GM11168 (cell line): ENCODE measurements around the gene SLC16A8.
"Not testable (repeated sequence)": the region's sequence is repeated elsewhere in the genome, so short reads cannot be mapped to it uniquely, and the experiment has no call there.

Experiments used
- in situ Hi-C: fragments of 300-500 bp; cut with MboI; formaldehyde crosslinking; loops from one replicate; pipeline ENCODE4 v1.12.0; 2022; ENCODE audit warnings: low sequenced_read_pairs; ENCODE audit not compliant: unreplicated experiment

The SLC16A8 gene

DNA sequence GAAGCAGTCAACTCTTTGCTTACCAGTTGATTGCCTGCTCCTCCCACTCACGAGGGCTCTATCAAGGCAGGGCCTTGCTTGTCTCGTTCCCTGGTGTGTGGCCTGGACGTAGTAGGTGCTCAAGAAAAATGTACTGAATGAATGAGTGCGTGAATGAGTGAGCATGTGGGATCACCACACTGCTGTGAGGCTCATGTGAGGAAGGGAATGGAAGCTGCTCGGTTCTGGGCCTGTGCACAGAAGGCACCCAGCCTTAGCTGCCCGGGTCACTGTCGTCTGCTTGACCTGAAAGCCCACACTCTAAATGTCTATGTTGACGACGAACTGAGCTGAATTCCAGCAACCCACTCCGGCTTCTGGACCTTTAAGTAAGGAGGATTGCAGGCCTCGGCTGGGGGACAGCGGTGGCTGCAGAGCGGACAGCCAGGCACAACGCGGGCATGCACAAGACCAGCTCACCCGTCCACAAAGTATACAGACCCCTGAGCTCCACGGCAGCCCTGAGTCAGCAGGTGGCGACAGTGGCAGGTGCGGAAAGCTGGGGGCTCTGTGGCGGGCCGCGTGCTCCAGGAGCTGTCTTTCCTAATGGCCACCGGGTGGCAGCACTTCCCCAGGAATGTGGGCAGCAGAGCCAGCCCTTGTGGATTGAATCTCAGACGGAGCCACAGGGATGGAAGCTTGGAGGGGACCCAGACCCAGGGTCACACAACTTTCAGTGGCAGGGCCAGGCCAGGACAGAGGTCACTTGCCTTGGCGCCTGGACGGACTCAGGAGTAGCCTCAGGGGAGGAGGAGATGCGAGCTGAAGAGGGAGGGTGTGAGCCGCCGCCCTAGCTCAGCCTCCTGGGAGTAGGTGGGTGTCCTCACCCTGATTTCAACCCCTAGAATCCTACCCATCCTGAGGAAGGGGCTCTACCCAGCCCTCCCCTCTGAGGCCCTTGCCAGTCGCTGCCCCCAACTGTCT, 31.8 kb downstream of the SLC16A8 start:
- in situ Hi-C loops = loop anchor here (25.0 kb wide), 1 partner anchor 510 kb away; the partner anchor contains the start of gene DMC1

DNA sequence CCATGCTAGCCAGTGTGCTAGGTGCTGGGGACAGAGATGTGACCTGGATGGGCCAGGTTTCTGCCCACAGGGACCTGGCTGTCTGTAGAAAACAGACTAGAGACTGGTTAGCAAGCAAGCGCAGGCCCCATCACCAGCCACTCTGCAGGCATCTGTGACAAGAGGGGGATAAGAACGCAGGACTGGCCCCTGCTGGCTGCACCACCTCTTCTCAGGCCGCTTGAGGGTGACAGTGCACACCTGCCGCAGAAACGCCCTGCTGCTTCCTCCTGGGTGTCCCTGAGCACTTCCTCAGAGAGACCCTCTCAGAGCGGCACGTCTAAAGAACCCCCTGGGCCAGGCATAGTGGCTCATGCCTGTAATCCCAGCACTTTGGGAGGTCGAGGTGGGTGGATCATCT, 32.7 kb downstream of the SLC16A8 start:
- in situ Hi-C loops = loop anchor here (25.0 kb wide), 1 partner anchor 511 kb away; the partner anchor contains the start of gene DMC1

DNA sequence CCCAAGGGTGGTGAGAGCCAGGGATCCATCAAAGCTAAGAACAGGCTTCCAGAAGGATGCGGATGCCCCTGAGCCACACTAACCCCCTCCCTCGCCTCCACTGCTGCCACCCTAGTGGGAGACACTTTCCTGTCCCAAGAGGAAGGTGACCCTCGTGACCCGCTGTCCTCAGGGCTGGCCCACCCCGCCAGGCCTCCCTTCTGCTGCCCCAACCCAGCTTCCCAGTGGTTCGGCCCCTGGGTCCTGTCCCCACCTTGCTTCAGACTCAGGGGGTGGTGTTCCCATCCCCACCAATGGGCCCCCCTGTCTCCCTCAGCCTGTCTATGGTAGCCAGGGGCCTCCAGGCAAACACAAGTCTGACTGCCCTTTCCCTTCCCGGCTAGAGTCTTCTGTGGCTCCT, 33.3 kb downstream of the SLC16A8 start:
- in situ Hi-C loops = loop anchor here (25.0 kb wide), 1 partner anchor 512 kb away; the partner anchor contains the start of gene DMC1

DNA sequence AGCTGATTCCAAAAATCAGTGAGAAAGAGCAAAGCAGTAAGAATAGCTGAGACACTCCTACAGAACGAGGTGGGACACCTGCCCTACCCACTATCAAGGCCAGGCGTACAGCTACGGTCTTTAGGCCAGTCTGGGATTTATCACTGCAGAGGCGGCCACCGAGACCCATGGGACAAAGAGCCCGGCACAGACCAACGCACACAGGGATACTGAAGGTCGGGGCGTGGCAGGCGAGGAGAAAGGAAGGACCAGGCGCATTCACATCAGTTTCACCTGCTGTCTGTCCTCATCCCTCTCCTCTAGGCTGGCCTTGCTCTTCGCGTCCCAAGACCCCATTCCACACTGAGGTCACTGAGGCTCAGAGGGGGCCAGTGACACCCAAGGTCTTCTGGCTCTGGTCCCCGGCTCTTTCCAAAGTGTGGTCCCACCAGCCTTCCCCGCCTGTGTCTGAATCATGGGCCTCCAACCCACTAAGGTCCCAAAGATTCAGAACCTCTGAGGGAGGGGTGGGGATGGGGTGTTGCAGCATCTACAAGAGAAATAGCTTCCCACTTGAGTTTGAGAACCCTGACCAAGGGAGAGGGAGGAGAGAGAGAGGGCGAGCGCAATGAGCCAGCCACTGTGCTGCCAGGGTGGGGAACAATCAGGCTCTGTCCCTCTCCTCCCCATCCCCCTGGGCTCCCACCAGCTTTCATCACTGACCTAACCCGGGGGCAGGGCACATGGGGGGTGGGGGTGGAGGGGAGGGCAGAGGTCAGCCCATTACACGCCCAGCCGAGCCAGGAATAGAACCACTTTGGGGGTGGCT, 34.0 kb downstream of the SLC16A8 start:
- in situ Hi-C loops = loop anchor here (25.0 kb wide), 1 partner anchor 512 kb away; the partner anchor contains the start of gene DMC1

DNA sequence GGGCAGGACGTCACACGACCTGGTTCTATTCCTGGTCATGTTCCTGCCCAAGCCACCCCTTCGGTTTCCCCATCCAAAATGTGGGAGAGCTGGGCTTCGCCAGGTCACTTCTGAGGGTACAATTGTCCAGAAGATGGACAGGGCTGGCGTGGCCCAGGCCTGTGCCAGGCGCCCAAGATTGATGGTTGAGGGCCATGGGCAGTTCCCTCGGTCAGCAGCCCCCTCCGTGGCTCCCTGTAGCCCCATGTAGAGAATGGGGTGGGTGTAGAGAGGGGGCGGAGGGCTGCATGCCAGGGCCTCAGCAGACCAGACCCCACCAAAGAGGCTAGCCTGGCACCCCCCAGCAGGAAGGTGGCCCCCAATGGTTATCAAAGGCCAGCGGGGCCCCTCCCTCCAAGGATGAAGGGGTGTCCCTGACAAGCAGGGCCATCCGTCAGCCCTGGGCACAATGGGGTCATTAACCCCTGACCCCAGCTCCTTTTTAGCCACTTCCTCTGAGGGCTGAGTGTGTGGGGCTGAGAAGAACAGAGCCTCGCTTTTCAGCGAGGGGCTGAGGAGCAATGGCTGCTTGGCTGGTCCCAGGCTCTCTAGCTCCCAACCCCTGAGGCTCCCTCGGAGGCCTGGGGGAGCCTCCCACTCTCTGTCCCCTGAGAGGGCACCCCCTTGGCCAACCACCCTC, 37.8 kb downstream of the SLC16A8 start:
- in situ Hi-C loops = no loop called here

DNA sequence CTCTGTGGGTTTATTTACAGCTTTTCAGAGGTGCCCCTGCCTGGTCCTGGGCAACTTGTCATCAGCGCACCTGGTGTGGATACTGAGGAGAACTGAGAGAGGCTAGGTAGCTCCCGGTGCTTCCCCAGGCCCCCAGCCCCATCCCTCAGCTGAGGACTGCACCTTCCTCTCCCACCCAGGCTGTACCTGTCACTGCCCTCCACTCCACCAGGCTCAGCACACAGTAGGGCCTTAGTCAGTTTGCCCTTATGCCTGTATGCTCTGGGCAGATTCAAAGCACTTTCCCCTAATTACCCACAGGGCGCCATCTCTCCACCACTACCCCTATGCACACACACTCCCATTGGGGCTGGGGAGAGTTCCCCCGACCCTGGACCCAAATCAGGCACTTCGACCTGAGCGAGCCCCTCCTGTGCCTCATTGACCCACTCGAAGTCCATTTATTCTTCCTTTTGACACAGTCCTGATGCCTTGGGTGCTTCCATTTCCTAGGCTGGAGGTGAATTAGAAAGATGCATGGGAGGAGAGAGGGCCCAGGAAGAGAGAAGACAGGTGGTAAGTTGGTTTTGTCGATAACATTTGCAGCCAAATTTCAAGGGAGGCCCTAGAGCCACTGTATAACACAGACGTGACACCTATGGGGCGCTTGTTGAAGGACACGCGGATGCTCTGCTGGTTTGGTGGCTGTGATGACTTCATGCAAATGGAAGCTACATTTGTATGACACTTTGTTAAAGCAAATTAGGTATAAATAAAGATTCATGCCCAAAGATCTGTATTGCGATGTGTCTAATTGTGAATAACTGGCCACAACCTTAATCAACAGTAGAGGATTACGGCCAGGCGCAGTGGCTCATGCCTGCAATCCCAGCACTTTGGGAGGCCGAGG, 40.6 kb downstream of the SLC16A8 start:
- in situ Hi-C loops = no loop called here

DNA sequence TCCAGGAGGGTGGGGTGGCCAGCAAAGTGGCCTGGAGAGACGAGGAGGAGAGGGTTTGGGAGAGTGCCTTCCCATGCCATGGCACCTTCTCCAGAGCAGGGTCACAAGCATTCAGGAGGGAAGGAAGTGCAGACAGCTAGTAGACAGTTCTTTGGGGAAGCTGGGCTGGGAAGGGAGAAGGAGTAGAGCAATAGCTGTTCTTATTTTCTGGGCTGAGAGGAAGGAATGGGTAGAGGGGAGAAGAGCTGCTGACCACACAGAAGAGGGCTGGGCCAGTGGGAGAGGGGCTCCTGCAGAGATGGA, 41.5 kb downstream of the SLC16A8 start:
- in situ Hi-C loops = no loop called here

DNA sequence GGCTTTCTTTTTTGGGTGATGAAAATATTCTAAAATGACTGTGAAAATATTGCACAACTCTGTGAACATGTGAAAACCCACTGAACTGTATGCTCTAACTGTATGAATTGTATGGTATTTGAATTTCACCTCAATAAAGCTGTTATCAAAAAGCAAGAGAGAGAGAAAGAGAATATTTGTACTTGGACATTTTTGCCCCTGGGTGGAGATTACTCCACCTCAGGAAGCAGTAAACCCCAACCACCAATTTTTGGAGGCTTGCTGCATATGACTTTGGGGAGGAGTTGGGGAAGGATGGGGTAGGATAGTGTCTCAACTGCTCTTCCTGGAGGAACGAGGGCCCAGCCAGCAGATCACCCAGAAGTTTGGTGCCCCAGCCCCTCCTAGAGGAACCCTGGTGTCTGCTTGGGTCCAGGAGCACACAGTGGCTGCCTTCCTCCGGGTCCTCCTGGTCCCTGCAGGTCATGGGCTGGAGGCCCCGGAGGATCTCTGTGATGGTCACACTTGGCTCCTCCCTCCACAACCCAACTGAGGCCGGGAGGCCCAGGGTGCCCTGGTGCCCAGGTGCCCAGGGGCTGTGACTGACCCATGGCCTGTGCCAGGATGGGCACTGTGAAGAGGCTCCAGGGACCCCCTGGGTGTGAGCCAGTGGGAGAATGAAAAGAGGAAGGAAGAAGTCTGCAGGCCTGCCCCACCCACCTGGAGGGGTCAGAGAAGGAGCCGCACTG, 42.1 kb downstream of the SLC16A8 start:
- in situ Hi-C loops = no loop called here

DNA sequence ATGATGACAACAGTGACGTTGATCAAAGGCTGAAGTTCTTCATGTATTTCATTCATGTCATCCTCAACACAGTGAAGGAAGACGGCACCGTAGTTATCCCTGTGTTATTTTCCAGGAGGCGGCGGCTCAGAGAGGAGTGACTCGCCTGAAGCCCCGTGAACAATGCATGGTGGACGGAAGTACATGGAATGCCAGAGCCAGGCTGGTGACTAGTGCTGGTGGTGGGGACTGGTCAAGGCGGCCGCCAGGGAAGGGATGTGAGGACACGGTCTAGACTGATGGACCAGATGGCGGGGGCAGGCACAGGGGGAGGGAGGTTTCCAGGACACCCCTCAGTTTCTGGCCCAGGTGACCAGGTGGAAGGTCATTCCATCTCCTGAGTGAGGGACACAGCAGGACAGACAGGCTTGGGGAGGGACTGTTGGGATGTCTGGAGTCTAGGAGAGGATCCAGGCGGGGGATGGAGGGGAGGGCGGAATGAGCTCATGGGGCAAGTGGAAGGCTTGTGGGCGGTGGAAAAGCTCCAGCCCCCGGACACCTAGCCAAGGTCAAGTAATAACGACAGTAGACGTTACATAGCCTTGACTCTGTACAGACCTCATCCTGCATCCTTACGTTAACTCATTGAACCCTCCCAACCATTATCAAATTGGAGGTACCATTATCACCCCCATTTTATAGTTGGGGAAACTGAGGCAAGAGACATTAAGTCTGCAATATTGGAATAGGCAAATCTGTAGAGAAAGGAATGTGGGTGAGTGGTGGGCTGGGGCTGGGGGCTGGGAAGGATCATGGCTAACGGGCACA, 42.8 kb downstream of the SLC16A8 start:
- in situ Hi-C loops = no loop called here

DNA sequence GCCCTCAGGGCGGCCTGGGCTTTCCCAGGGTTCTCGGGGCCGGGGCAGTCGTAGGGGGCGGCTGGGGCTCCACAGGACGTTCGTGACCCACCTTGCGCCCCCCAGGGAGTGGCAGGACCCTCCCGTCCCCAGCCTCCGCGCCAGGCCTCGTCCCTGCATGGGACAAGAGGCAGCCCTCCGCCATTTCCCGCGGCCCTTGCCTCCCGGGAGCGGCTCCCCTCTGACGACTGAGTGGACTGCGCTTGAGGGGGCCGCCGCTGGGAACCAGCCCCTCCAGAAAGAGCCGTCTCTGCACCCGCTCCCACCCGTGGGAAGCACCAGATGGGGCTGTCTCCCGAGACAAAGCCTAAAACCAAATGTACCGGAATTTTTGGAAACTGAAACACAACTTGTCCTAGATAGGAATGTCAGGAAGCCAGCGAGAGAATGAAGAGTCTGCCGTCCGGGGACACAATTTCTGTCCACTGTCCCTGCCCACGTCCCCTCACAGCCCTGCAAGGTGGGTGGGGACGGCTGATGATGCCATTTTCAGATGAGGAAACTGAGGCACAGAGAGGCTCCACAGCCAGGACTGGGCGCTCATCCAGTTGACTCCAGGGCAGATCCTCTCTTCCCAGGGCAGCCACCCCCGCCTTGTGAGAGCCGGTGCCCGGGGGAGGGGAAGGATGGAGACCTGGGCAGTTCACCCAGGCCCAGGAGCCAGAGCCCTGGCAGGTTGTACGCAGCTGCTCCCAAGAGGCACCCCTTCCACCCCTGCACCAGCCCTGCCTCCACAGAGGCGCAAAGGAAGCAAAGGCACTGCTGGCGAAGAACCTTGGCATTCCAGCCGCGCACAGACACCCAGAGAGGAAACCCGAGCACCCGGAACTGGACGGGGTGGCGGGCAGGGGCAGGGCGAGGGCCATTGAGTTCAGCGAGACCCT, 44.8 kb downstream of the SLC16A8 start:
- in situ Hi-C loops = no loop called here

DNA sequence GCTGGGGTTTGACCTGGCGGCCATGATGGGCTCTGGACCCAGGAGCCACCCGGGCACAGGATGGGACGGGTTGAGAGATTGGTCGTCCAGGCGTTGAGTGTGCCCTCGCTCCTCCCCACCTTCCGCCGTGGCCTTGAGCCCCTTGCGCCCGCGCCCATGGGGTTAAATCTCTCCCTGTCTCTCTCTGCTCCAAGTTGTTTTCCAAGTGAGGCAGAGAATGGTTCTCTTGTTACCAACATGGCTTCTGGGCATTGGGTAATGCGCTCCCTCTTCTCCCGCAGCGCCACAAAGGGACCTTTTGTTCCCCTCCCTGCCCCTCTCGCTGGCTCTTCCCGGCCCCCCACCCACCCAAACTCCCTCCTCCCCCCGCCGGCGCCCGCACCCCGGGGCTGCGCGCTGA, 45.6 kb downstream of the SLC16A8 start:
- in situ Hi-C loops = no loop called here

DNA sequence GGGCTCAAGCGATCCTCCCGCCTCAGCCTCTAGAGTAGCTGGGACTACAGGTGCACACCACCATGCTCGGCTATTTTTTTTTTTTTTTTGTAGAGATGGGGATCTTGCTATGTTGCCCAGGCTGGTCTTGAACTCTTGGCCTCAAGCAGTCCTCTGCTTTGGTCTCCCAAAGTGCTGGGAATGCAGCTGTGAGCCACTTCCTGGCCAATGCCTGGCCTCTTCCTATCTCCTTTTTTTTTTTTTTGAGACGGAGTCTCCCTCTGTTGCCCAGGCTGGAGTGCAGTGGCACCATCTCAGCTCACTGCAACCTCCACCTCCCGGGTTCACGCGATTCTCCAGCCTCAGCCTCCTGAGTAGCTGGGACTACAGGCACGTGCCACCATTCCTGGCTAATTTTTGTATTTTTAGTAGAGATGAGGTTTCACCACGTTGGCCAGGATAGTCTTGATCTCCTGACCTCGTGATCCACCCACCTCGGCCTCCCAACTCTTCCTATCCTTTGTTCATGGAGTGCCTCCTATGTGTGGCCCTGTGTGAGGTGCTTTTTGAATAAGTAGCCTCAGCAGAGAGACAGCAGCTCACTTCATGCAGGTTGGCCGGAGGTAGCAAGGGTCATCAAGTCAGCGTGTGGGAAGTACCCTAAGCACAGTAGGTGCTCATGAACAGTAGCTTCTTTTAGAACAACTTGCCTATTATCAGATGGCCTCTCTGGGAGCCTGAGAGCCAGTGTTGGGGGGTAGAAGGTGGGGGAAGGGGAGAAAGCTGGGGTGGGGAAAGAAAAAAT, 46.4 kb downstream of the SLC16A8 start:
- in situ Hi-C loops = not testable (repeated sequence)

DNA sequence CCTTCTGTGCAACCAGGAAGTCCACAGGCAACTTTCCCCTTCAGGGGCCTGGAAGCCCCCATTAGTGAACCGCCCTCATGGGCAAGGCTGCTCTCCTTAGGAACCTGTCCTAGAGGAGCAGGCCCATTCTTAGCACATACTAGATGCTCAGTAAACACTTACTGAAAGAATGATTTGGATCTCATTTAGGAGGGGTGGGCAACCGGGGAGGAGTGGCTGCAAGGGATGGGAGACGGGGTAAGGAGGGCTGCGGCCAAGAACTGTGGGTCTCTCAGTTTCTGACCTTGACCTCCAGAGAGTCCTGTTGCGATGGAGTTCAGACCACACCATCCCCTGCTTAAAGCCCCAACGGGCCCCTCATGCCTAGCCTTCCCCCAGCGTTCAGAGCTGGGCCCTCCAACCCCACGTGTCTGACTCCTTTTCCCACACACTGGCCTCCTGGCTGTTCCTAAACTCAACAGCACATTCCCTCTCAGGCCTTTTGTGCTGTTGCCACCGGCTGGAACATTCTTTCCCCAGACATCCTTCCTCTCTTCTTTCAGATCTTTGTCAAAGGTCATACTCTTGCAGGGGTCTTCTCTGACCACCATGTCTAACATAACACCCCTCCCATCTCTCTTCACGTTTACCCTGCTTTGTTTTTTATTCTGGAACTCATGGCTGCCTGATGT, 47.5 kb downstream of the SLC16A8 start:
- in situ Hi-C loops = no loop called here

DNA sequence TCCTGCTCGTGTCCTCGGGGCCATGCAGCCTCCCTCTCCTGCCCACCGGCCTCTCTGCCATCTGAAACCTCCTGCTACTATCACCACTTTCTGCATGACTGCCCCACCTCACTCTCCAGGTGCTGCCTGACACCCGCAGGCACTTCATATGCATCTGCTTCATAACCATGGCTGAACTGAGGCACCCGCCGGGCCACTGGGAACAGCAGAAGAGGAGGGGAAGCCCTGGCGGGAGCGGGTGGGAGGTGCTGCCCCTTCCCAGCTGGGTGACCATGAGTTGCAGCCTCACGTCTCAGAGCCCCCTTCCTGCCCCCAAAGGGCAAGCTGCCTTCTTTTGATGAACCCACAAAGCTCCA, 48.5 kb downstream of the SLC16A8 start:
- in situ Hi-C loops = no loop called here

DNA sequence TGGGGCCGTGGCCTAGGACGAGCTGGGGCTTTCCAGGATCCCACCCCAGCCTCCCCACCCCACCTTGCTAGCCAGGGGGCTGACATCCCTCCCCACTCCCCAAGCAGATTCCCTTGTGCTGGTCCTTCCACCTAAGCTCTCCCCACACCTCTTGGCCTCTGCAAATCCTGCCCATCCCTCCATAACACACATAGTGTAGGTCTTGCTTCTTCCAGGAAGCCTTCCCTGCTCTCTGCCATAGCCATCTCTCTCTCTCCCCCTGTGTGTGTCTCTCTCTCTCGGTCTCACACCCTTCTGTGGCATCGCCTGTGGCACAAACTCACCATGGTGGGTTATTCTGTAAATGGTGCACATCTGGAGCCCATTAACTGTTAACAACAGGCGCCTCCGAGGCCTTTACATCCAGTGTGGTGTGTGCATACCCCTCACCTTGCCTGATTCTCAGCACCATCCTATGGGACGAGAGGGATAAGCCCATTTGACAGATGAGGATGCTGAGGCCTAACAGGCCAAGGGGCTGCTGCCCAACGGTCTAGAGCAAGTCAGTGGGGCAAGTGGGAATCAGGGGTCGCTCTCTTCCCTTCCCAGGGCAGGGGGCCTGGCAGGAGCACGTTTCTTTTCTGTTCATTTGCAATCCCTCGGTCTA, 49.0 kb downstream of the SLC16A8 start:
- in situ Hi-C loops = no loop called here
